Adrenal gland (tissue), 12 donors: ENCODE data around the gene ZHX3. TPM values are rescaled to one million over a fixed set of nuclear protein-coding genes. Genes with fewer than 3 reads are reported as not detected.

Experiments used
- DNase-seq, 7 donors: peaks; one replicate each; pipeline ENCODE4 v3.0.0-alpha.2; 2019 to 2020
- H3K27ac ChIP-seq, 5 donors: fragments of 200-600 bp; sonication (generic) in 4 of 5; 1 replicate in 3 of 5; 2 replicates in 2 of 5; pipeline versions ENCODE4 v1.5.1 to v1.8.0; 2016 to 2020; ENCODE audit warnings: mild to moderate bottlenecking in 1 of 5
- H3K27me3 ChIP-seq: fragments of 200-600 bp; 2 replicates; pipeline ENCODE4 v1.8.0; 2021
- H3K36me3 ChIP-seq, 2 donors: fragments of 200-600 bp; replicated peaks in 1 of 2; 1 replicate in 1 of 2; 2 replicates in 1 of 2; pipeline versions ENCODE4 v1.5.1 to v1.8.0; 2018 to 2022
- H3K4me1 ChIP-seq, 2 donors: fragments of 200-600 bp; replicated peaks in 1 of 2; 1 replicate in 1 of 2; 2 replicates in 1 of 2; pipeline versions ENCODE4 v1.5.1 to v1.8.0; 2018 to 2021
- H3K4me3 ChIP-seq, 4 donors: fragments of 200-600 bp; sonication (generic) in 3 of 4; one replicate each; pipeline ENCODE4 v1.5.1; 2016 to 2018
- H3K9me3 ChIP-seq, 3 donors: fragments of 200-600 bp; sonication (generic) in 1 of 3; replicated peaks in 1 of 3; 1 replicate in 2 of 3; 2 replicates in 1 of 3; pipeline versions ENCODE4 v1.5.1 to v1.8.0; 2016 to 2021
- CTCF ChIP-seq, 6 experiments: fragments of 450-650 bp in 4 of 6; fragments of 200-600 bp in 2 of 6; sonication (generic) in 1 of 6; IDR thresholded peaks; 1 replicate in 5 of 6; 2 replicates in 1 of 6; pipeline versions ENCODE4 v1.5.1 to v1.8.0; 2016 to 2021; ENCODE audit warnings: antibody characterized with exemption in 6 of 6, mild to moderate bottlenecking in 2 of 6, moderate library complexity in 1 of 6
- POLR2A ChIP-seq, 2 donors: fragments of 450-650 bp; IDR thresholded peaks; one replicate each; pipeline ENCODE4 v1.6.1; 2017; ENCODE audit warnings: antibody characterized with exemption in 2 of 2, mild to moderate bottlenecking in 2 of 2, moderate library complexity in 1 of 2
- whole genome bisulfite sequencing, 4 donors: extraction: QIAGEN DNeasy Blood & Tissue Kit in 2 of 4; methylation state at CpG; one replicate each; pipeline versions ENCODE4 v1.1.5 to v1.1.7; 2013 to 2017; 5-methylcytosine and 5-hydroxymethylcytosine counted together
- intact Hi-C, 2 donors: fragments of 100-400 bp; cut with DNase I; formaldehyde crosslinking; loops; one replicate each; pipeline versions ENCODE4 v1.14.1 to v1.15.0; 2022 to 2023
- polyA plus RNA-seq, 3 donors: library from polyadenylated mRNA; stranded (reverse); fragments of 200-250 nt in 2 of 3; fragments of 350-450 nt in 1 of 3; fragmentation: Illumina TruSeq in 1 of 3; extraction: RNeasy Lipid Tissue Mini Kit (QIAGEN cat#74804) in 1 of 3; gene quantifications; one replicate each; pipeline ENCODE4 v1.2.3, GENCODE V29; 2013 to 2014
- total RNA-seq, 9 donors: library from RNA; depleted of rRNA in 4 of 9; stranded (reverse); fragments of >200 nt in 4 of 9; fragments of 120-200 nt in 1 of 9; fragmentation: NEBNext Ultra II Directional in 1 of 9; extraction: Animal tissue kit (Norgen Biotek cat#: 25700) in 1 of 9; gene quantifications; one replicate each; pipeline versions ENCODE4 v1.1.0 to v1.2.4, GENCODE V29; 2013 to 2023
- donor health status: healthy with polysubstance abuse.
- donor health status: Bipolar disorder and iron deficiency.
- donor health status: DM: yes; HTN: yes; CAD: no.
- donor health status: DM: no; HTN: no; CAD: no.
- donor health status: DM: no; HTN: no; CAD: no.
- donor health status: DM: yes; HTN: yes; CAD: no.

The ZHX3 gene
- total and polyA plus RNA-seq, 12 donors, result 20.7 to 91.1 (median 51.2) TPM

GRCh38 chr20:41300383-41300782 lies 17.1 kb downstream of the ZHX3 start:
- intact Hi-C loops, result no loop called here
- DNase-seq, result no peak
- Histone ChIP-seq H3K4me3 (no peak overlapping the region), H3K9me3 (no peaks in the 10 kb centered on the region), H3K36me3 (no peaks in the 10 kb centered on the region), H3K4me1 (peaks cover 0 to 18% of the 10 kb centered on the region in 2 donors), H3K27me3 (no peaks in the 10 kb centered on the region), H3K27ac (no peak overlapping the region)
- TF ChIP-seq POLR2A (IDR thresholded peaks at IDR 0.05) (no peak), CTCF (IDR thresholded peaks at IDR 0.05) (no peak)
- WGBS, 4 donors, result 83 to 89% (median 85%) methylated on average over 3 of the region's 3 CpGs

DNA sequence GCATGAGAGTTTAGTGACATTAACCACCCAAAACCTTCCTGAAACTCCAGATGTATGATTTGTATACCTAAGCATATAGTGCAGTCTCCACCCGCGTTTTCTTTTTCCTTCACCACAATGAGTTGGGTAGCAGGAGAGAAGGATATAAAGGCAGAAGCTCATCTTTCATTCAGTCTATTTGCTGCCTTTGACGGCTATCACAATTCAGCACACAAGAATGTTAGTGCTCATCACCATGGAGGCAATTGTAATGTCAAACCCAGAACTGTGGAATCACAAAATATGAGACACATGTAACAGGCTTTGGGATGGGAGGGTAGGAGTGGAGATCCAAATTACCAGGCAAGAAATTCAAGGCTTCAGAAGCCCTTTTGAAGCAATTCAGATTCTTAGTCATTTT lies 17.6 kb downstream of the ZHX3 start:
- H3K4me3 ChIP-seq, result no peak overlapping the region
- no peaks in the 10 kb centered on the region for H3K36me3 ChIP-seq
- H3K4me1 ChIP-seq, result peaks cover 0 to 18% of the 10 kb centered on the region in 2 donors
- no peaks in the 10 kb centered on the region for H3K27me3 ChIP-seq
- H3K27ac ChIP-seq, result no peak overlapping the region
- intact Hi-C loops, result no loop called here
- WGBS, 4 donors, result 79 to 88% (median 81%) methylated on average over 3 of the region's 3 CpGs
- no peak for TF ChIP-seq POLR2A (IDR thresholded peaks at IDR 0.05)
- no peaks in the 10 kb centered on the region for H3K9me3 ChIP-seq
- no peak for DNase-seq

- DNase-seq, result no peak
- TF ChIP-seq CTCF (IDR thresholded peaks at IDR 0.05) (no peak), POLR2A (IDR thresholded peaks at IDR 0.05) (no peak)
- Histone ChIP-seq H3K27ac (peak overlapping the region in 1 of 5 donors; percentile 18), H3K9me3 (no peaks in the 10 kb centered on the region), H3K4me1 (peaks cover 13 to 40% of the 10 kb centered on the region in 2 donors), H3K27me3 (no peaks in the 10 kb centered on the region), H3K4me3 (no peak overlapping the region), H3K36me3 (no peaks in the 10 kb centered on the region)
- WGBS, 4 donors, result 66 to 74% (median 69%) methylated on average over 2 of the region's 2 CpGs
- intact Hi-C loops, result no loop called here
Measured at GRCh38 chr20:41293269-41294037, 24.1 kb downstream of the ZHX3 start.

GRCh38 chr20:41290804-41291389 lies 26.6 kb downstream of the ZHX3 start:
- TF ChIP-seq POLR2A (IDR thresholded peaks at IDR 0.05) (no peak), CTCF (IDR thresholded peaks at IDR 0.05) (no peak)
- H3K4me1 ChIP-seq, result peaks cover 13 to 35% of the 10 kb centered on the region in 2 donors
- intact Hi-C loops, result no loop called here
- H3K27ac ChIP-seq, result no peak overlapping the region
- no peak for DNase-seq
- 59 to 70% (median 65%) methylated on average over 3 of the region's 3 CpGs for WGBS, 4 donors
- no peaks in the 10 kb centered on the region for H3K27me3 ChIP-seq
- no peaks in the 10 kb centered on the region for H3K36me3 ChIP-seq
- H3K9me3 ChIP-seq, result no peaks in the 10 kb centered on the region
- no peak overlapping the region for H3K4me3 ChIP-seq
